HG03025 (cell line): Measurements from ENCODE around the gene IRAK3.
"Not testable (repeated sequence)": the region's sequence is repeated elsewhere in the genome, so short reads cannot be mapped to it uniquely, and the experiment has no call there.

ENCODE experiments used
- ATAC-seq: cut with Tn5 transposase; IDR thresholded peaks from one replicate; pipeline ENCODE4 v1.9.1; 2021; ENCODE audit warnings: mild to moderate bottlenecking, moderate library complexity; ENCODE audit not compliant: unreplicated experiment, low FRiP score

IRAK3 gene

GRCh38 chr12:66169221-66170170 is 19.5 kb upstream of the IRAK3 start, which contains the start of gene TMBIM4:
Gene TMBIM4 (minus strand): TSS chr12:66169996. CDS start chr12:66169951, 45 bp downstream.
- ATAC-seq: peak; percentile 94

DNA sequence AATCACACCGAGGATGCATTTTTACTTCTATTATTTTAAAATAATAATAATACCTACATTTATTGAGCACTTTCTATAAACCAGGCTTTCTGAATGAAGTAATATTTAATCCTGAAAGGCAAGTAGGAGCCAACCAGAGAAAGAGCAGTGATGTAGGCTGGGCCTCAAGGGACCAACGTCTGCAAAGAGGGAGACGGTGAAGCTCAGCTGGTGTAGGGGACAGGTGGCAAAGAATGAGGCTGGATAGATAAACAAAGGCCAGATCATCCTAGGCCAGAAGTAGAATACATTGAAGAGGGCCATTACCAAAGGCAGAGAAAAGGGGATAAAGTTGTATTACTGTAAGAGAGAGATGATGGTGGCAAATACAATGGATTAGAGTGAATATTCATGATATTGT is 18.4 kb upstream of the IRAK3 start:
- no peak for ATAC-seq

- not testable (repeated sequence) for ATAC-seq
These were observed 14.4 kb upstream of the IRAK3 start for GRCh38 chr12:66174391-66175325.

- ATAC-seq: no peak
These were observed 12.7 kb upstream of the IRAK3 start for GRCh38 chr12:66176105-66176900.

- ATAC-seq: no peak
These were observed 6.1 kb upstream of the IRAK3 start for GRCh38 chr12:66182956-66183355.

DNA sequence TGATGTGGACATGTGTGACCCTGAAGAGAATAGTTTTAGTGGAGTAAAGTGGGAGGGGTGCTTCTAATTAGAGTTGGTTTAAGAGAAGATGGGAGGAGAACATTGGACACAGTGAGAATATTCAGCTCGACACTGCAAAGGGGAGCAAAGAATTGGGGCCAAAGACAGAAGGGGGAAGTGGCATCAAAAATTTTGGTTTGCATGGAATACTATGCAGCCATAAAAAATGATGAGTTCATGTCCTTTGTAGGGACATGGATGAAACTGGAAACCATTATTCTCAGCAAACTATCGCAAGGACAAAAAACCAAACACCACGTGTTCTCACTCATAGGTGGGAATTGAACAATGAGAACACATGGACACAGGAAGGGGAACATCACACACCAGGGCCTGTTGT is 4.2 kb upstream of the IRAK3 start:
- not testable (repeated sequence) for ATAC-seq

DNA sequence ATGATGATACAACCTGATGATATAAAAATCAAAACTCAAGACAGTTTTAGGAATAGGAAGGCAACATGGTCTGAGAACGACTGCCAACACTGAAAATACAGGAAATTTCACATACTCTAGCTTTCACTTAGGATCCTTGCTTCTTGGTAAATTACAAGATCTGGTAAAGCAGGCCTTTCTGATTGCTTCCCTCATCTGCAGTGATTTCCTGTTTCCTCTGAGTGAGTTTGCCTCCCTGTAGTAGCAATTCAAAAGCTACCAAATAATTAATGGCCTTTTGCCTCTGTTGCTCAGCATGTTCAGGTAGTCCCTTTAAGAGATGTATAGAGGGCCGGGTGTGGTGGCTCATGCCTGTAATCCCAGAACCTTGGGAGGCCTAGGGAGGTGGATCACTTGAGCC is 2.0 kb upstream of the IRAK3 start:
- ATAC-seq: no peak

DNA sequence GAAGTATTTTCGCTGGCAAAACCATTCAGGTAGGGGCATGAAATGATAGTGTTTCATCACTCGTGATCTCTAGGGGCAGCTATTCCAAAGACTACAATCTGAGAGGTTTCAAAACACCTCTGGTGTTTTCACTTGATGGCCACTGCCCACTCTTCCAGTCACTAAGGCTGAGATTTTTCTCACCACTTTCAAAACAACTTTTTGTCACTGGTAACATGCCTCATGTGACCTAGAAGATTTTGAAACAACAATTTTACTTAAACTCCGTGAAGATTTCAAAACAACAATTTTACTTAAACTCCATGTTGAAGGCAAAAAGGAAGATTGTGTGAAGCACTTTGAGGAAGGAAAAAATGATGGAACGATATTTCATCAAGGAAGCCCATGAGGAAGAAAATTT is 1.2 kb upstream of the IRAK3 start:
- ATAC-seq: no peak

DNA sequence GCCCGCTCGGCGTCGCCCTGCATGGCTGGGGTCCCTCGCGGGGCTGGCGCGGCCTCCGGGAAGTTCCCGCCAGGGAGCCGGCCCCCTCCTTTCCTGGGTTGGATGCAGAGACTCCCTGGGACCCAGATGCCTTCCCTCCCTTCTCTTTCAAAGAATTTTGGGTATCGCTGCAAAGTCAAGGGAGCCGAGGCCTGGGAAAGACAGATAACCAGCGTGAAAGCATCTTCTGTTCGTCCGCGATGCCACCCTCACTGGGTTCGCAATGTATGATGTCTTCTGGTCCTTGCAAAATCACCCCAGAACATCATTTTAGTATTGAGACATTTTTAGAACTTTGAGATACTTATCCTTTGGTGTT is 451 bp downstream of the IRAK3 start:
- ATAC-seq: no peak

DNA sequence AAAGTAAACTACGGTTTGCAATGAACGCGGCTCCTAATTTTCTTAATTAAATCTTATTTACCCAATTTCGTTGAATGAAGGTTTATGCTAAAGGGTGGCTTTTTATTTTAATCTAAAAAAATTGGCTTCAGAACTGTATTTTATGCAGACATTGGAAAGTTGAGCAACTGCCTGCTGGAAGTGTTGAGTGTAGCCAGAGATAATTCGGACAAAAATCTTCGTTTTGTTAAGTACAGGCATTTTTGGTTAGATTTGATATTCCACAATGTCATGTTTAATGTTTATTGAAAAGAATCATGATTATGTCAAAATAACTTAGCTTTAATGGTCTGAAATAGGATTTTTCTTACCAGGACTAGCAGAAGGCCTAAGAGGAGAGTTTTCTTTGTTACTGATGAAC is 875 bp downstream of the IRAK3 start:
- no peak for ATAC-seq

GRCh38 chr12:66190519-66191370 is 1.7 kb downstream of the IRAK3 start:
- ATAC-seq: no peak

GRCh38 chr12:66191547-66192126 is 2.6 kb downstream of the IRAK3 start:
- no peak for ATAC-seq

GRCh38 chr12:66194122-66194521 is 5.1 kb downstream of the IRAK3 start:
- ATAC-seq: no peak

- no peak for ATAC-seq
These were observed 6.2 kb downstream of the IRAK3 start for GRCh38 chr12:66195242-66195641.

- ATAC-seq: peak; percentile 92
These were observed 7.8 kb downstream of the IRAK3 start for GRCh38 chr12:66196806-66197205.

GRCh38 chr12:66197495-66197921 is 8.5 kb downstream of the IRAK3 start:
- no peak for ATAC-seq

- ATAC-seq: no peak
These were observed 10.1 kb downstream of the IRAK3 start for GRCh38 chr12:66199141-66199540.

DNA sequence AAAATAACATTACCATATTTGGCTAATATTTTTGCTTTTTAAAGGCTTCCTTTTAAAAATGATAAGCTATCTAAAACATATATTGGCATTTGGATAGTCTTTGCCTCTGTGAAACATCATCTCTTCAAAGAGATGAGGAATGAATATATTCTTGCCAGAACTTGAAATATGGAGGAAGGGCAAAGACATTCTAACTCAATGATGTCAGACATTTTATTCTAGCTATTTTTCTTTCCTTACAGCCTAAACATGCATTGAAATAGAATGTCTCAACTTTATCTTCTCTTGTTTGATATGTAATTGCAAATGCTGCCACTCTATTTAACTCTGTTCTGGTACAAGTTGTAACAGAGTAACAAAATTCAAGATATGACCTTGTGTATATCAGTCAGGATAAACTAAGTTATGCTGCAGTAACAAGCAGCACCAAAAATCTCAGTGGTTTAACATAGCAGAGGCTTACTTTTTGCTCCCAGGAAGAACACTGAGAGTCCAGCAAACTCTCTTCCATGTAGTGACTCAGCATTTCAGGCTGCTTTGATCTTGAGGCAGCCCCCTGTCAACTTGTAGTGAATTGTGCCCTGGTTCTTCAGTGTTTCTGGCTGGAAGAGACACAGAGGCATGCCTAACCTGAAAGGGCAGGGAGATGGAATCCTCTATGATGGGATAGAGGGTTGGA is 11.0 kb downstream of the IRAK3 start:
- no peak for ATAC-seq

- ATAC-seq: no peak
These were observed 14.8 kb downstream of the IRAK3 start for GRCh38 chr12:66203820-66204219.
